HG03139 (cell line): ENCODE measurements around the gene STXBP6.

Source experiments
- ATAC-seq: cut with Tn5 transposase; IDR thresholded peaks from one replicate; pipeline ENCODE4 v1.9.1; 2021; ENCODE audit not compliant: unreplicated experiment

The STXBP6 gene

GRCh38 chr14:25052921-25053320 is 3.0 kb upstream of the STXBP6 start:
- ATAC-seq, result no peak

DNA sequence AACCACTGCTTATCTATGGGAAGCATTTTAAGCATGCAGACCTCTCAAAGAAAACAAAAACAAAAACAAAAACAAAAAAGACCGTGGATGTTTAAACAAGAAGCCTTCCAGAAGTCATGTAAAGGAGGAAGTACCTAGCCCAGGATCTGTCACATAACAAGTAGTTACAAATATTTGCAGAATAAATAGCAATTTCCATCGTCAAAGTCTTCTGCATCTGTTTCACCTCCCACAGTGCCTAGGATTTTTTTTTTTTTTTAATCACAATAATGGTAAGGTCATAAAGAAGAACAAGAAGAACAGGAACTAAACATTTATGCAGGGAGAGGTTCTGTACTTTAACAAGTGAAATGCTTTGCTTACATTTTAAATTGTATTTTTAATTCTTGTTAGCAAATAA is 2.4 kb upstream of the STXBP6 start:
- ATAC-seq, result no peak

GRCh38 chr14:25050269-25051150 is 563 bp upstream of the STXBP6 start:
- ATAC-seq, result no peak

GRCh38 chr14:25049093-25049567 is 817 bp downstream of the STXBP6 start:
- ATAC-seq, result no peak

DNA sequence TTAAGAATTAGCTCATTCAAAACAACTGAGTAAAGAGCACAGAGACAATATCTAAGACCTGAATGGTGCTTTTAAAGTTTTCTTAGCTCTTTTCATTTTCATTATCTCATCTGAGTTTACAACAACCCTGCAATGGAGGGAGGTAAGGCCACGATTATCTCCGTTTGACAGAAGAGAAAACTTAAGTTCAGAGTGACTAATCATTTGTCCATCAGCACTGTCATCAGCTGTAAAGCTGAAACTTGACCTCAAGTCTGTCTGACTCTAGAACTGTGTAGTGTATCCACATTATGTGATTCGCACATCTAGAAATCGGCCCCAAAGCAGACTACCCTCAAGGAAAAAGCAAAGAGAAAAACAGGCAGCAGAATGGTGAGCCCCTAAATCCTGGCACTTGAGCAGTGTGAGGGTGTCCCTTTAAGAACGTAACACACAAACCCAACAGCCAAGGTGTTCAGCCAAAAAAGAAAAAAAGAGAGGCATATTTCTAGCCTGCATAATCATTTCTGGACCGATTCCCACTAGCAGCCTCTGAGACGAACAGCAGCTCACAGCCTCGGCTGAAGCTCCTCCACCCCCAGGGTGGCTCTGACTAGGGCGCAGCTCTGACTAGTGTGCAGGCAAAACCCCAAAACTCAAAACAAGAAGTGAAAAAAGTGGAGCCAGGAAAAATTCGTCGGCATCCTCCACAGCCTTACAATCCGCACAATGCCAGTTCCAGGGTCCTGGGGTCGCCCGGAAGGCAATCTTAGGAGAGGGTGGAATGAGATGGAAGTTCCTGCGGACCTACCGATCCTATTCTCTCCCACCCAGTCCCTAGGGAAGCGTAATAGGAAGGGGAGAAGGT is 1.6 kb downstream of the STXBP6 start:
- no peak for ATAC-seq

GRCh38 chr14:25046301-25046943 is 3.5 kb downstream of the STXBP6 start:
- ATAC-seq, result no peak

DNA sequence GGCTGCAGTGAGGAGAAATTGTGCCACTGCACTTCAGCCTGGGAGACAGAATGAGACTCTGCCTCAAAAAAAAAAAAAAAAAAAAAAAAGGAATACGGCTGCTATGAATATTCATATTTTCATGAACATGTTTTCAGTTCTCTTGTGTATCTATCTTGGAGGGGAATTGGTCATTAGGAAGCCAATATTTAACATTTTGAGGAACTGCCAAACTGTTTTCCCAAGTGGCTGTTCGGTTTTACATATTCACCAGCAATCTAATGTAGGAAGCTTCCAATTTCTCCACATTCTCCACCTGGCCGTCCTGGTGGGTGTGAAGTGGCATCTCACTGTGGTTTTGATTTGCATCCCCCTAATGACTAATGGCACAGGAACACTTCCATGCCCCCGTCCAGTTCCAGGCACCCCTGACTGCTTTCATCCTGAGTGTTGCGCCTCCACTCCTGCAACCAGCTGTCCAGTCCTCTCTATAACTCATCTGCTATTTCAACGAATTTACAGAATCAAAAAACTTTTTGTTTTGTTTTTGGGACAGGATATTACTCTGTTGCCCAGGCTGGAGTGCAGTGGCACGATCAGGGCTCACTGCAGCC is 5.7 kb downstream of the STXBP6 start:
- no peak for ATAC-seq

DNA sequence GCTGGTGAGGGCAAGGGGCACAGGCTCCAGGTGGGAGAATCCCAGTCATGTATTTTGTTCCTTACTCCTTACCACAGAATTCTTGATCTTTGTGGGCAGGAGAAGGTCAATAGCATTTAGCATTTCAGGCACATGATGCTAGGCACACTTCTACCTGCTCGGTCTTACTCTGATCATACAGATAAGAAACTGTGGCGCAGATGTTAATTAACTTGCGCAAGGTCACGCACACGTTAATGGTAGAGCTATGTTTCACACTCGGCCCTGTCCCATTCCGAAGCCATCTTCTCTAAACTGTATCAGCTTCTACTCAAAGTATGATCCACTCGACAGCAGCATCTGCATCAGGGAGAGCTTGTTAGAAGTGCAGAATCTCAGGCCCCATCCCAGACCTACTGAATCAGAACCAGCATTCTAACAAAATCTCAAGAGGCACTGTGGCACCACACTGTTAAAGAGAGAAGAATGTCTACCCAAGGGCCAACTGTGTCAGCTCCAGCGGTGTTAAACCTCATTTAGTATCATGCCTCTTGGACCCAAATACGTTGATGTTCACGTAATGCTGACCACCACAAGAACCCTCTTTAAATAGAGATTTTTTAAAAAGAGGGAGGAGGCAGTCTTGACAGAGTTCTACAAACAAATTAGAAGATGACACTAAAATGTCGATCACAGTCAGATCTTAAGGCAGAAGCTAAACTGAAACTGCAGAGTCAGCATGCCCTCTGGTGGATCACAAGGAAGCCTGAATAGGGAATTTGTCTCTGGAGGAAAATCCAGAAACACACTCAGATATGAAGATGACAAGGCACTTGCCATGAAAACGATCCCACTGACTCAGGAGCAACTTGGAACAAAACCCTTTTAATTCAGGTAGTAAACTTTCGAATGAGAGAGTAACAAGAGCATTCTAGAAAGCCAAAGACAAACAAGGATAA is 7.3 kb downstream of the STXBP6 start:
- no peak for ATAC-seq

DNA sequence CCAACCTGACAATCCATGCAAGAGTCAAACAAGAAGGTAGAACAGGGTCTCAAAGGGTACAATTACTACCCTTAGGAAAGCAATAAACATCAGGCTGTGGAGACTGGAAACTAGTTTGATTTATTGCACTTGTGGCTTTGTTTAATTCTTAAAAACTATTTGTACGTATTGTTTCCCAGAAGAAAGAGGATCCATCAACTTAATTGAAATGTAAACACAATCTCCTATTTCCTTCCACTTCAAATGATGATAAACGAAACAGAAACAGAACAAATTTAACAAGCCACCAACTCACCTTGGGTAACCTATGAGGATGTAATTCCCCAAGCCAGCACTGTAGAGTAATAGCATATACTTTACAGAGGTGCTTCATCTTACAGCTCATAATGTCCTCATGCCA is 8.0 kb downstream of the STXBP6 start:
- no peak for ATAC-seq

DNA sequence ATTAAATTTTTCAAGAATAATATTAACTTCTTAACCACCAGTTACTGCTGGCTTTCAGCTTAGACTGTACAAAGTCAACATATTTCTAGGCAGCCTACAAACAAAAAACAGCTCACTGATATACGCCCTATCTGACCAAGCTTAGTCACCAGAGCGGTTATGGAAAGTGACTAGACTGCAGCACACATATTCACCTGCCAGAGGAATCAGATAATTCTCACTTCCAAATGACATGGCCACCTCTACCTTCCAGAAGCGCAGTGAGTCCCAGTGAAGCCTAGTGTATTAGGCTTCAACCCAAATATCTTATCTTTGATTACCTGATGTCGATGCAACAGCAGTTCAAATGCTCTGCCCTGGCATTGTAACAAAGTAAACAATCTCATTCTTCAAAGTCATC is 8.5 kb downstream of the STXBP6 start:
- ATAC-seq, result no peak

- ATAC-seq, result no peak
Observed at GRCh38 chr14:25039933-25040332, 10.0 kb downstream of the STXBP6 start.

- ATAC-seq, result no peak
Observed at GRCh38 chr14:25038044-25038668, 11.8 kb downstream of the STXBP6 start.

GRCh38 chr14:25037032-25037431 is 12.9 kb downstream of the STXBP6 start:
- ATAC-seq, result no peak

DNA sequence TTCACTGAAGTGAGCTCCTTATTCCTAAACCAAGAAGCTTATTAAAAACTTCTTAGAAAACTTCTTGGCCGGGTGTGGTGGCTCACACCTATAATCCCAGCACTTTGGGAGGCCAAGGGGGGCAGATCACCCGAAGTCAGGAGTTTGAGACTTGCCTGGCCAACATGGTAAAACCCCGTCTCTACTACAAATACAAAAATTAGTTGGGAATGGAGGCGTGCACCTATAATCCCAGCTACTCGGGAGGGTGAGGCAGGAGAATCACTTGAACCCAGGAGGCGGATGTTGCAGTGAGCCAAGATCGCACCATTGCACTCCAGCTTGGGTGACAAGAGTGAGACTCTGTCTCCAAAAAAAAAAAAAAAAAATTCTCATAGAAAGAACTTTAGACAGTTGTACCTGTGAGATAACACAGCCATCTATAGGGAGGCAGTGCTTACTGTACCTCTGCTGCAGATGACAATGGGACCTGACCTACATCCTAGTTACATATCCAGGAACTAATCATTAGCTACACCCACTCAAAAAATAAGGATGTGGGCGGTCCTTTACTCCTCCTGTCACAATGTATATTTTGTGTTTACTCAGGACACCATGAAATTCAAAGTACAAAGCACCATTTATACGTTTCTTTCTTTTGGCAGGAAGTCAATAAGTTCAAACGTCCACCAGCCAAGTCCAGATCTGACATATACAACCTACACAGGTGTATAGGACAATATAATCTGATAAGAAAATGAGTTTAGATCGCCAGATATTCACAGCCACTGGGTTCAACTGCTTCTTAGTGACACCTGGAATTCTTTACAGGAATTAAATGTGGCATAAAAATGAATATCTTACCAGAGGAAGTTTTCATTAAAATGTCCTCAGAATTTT is 14.9 kb downstream of the STXBP6 start:
- no peak for ATAC-seq

GRCh38 chr14:25033358-25033757 is 16.6 kb downstream of the STXBP6 start:
- ATAC-seq, result no peak

GRCh38 chr14:25032092-25032784 is 17.7 kb downstream of the STXBP6 start:
- ATAC-seq, result no peak

GRCh38 chr14:25026476-25027137 is 23.3 kb downstream of the STXBP6 start:
- ATAC-seq, result peak; percentile 71
